ENCODE data around the gene TMED1. TPM values are rescaled to one million over a fixed set of nuclear protein-coding genes. Genes with fewer than 3 reads are reported as not detected.

TMED1 gene
- total and polyA plus RNA-seq, 2 experiments from 2014 or later: 29.7 to 37.2 TPM

GRCh38 chr19:10802479-10802878, 33.5 kb downstream of the TMED1 start:
- ATAC-seq (no peak), DNase-seq (ENCODE audit: low spot score) (no peak)
- H3K4me1 Mint-ChIP-seq: no peaks in the 10 kb centered on the region
- Histone ChIP-seq H3K27me3 (ENCODE audit: insufficient read depth) (no peaks in the 10 kb centered on the region), H4K20me1 (replicated peaks; ENCODE audit: insufficient read depth) (no peaks in the 10 kb centered on the region), H3F3A (replicated peaks; ENCODE audit: low read depth) (no peaks in the 10 kb centered on the region), H2AFZ (no peak overlapping the region), H3K4me3 (no peak overlapping the region), H3K27ac (ENCODE audit: low read depth) (no peak overlapping the region), H3K9me2 (ENCODE audit: insufficient read depth) (no peaks in the 10 kb centered on the region), H3K79me2 (replicated peaks; ENCODE audit: insufficient read depth) (no peaks in the 10 kb centered on the region), H3K36me3 (ENCODE audit: insufficient read depth) (no peaks in the 10 kb centered on the region; the same call in 1 of the 2 replicates), H3K4me2 (no peak overlapping the region), H3K4me1 (ENCODE audit: insufficient read depth) (no peaks in the 10 kb centered on the region)
- H3K9me3 Mint-ChIP-seq: no peaks in the 10 kb centered on the region
- H3K27ac Mint-ChIP-seq: no peak overlapping the region
- peaks cover 37% of the 10 kb centered on the region for H3K36me3 Mint-ChIP-seq (ENCODE audit: low read depth)
- TF ChIP-seq REST (IDR thresholded peaks at IDR 0.05; ENCODE audit: unreplicated experiment) (no peak), NANOG (IDR thresholded peaks at IDR 0.05; ENCODE audit: borderline replicate concordance) (no peak)
- H3K27me3 Mint-ChIP-seq (ENCODE audit: insufficient read depth, low read depth, poor library complexity): peaks cover 5% of the 10 kb centered on the region
- no peak overlapping the region for H3K4me3 Mint-ChIP-seq

- ATAC-seq (no peak), DNase-seq (ENCODE audit: low spot score) (no peak)
- Histone ChIP-seq H3K4me2 (no peak overlapping the region), H3K9me2 (ENCODE audit: insufficient read depth) (no peaks in the 10 kb centered on the region), H3K4me3 (no peak overlapping the region), H4K20me1 (replicated peaks; ENCODE audit: insufficient read depth) (no peaks in the 10 kb centered on the region; the same call in 1 of the 2 replicates), H3K4me1 (ENCODE audit: insufficient read depth) (no peaks in the 10 kb centered on the region), H3K36me3 (ENCODE audit: insufficient read depth) (peaks cover under 1% of the 10 kb centered on the region; the same call in 1 of the 2 replicates), H3K79me2 (replicated peaks; ENCODE audit: insufficient read depth) (no peaks in the 10 kb centered on the region), H3K27ac (ENCODE audit: low read depth) (no peak overlapping the region), H2AFZ (no peak overlapping the region), H3K27me3 (ENCODE audit: insufficient read depth) (no peaks in the 10 kb centered on the region), H3F3A (replicated peaks; ENCODE audit: low read depth) (no peaks in the 10 kb centered on the region)
- H3K9me3 Mint-ChIP-seq: no peaks in the 10 kb centered on the region
- H3K27ac Mint-ChIP-seq: no peak overlapping the region
- H3K27me3 Mint-ChIP-seq (ENCODE audit: insufficient read depth, low read depth, poor library complexity): peaks cover 2% of the 10 kb centered on the region
- H3K36me3 Mint-ChIP-seq (ENCODE audit: low read depth): peaks cover 38% of the 10 kb centered on the region
- no peaks in the 10 kb centered on the region for H3K4me1 Mint-ChIP-seq
- H3K4me3 Mint-ChIP-seq: no peak overlapping the region
- TF ChIP-seq ZNF462 (CRISPR knock-in tag; IDR thresholded peaks at IDR 0.05) (no peak), CREB1 (CRISPR knock-in tag; IDR thresholded peaks at IDR 0.05; ENCODE audit: low read depth) (no peak), ZNF331 (CRISPR knock-in tag; IDR thresholded peaks at IDR 0.05; ENCODE audit: low read depth) (no peak), REST (IDR thresholded peaks at IDR 0.05; ENCODE audit: unreplicated experiment) (no peak), STAT1 (IDR thresholded peaks at IDR 0.05; ENCODE audit: unreplicated experiment) (no peak)
Observed at GRCh38 chr19:10800488-10800887, 35.5 kb downstream of the TMED1 start.
